GM18505 (cell line): ENCODE results near the gene SLC2A10.

Source experiments
- ATAC-seq: cut with Tn5 transposase; IDR thresholded peaks from one replicate; pipeline ENCODE4 v1.9.1; 2021; ENCODE audit not compliant: unreplicated experiment
- POLR2A ChIP-seq: IDR thresholded peaks from 4 replicates; pipeline ENCODE4 v1.6.1; 2011; ENCODE audit warnings: borderline replicate concordance; ENCODE audit not compliant: insufficient read depth, insufficient read length; ENCODE audit errors: extremely low read depth

SLC2A10 gene

GRCh38 chr20:46741924-46742668 is 32.6 kb downstream of the SLC2A10 start:
- ATAC-seq, result no peak
- TF ChIP-seq POLR2A, result no peak

GRCh38 chr20:46742669-46743045 is 33.2 kb downstream of the SLC2A10 start:
- ATAC-seq, result no peak
- no peak for TF ChIP-seq POLR2A

GRCh38 chr20:46743088-46743487 is 33.6 kb downstream of the SLC2A10 start:
- no peak for TF ChIP-seq POLR2A
- no peak for ATAC-seq

GRCh38 chr20:46746956-46747526 is 37.6 kb downstream of the SLC2A10 start:
- TF ChIP-seq POLR2A, result no peak
- ATAC-seq, result no peak

GRCh38 chr20:46749147-46749546 is 39.7 kb downstream of the SLC2A10 start:
- no peak for ATAC-seq
- no peak for TF ChIP-seq POLR2A

GRCh38 chr20:46751856-46752255 is 42.4 kb downstream of the SLC2A10 start:
- no peak for ATAC-seq

GRCh38 chr20:46752728-46753127 is 43.3 kb downstream of the SLC2A10 start:
- no peak for TF ChIP-seq POLR2A
- ATAC-seq, result no peak

More at GRCh38 chr20:46751856-46752255, 42.4 kb downstream of the SLC2A10 start:
- no peak for TF ChIP-seq POLR2A

- no peak for ATAC-seq
- TF ChIP-seq POLR2A, result no peak
Measured at GRCh38 chr20:46755483-46756413, 46.3 kb downstream of the SLC2A10 start.

GRCh38 chr20:46756419-46756818 is 47.0 kb downstream of the SLC2A10 start:
- ATAC-seq, result no peak
- TF ChIP-seq POLR2A, result no peak

- ATAC-seq, result no peak
- TF ChIP-seq POLR2A, result no peak
Measured at GRCh38 chr20:46757135-46757534, 47.7 kb downstream of the SLC2A10 start.

GRCh38 chr20:46757754-46758678 is 48.6 kb downstream of the SLC2A10 start:
- no peak for TF ChIP-seq POLR2A
- no peak for ATAC-seq

GRCh38 chr20:46758929-46759669 is 49.6 kb downstream of the SLC2A10 start:
- no peak for ATAC-seq
- TF ChIP-seq POLR2A, result no peak
